Thyroid gland (tissue), 4 donors: ENCODE results near the gene FMN1.

Experiments
- CTCF ChIP-seq, 6 experiments: fragments of 200-600 bp in 3 of 6; fragments of 450-650 bp in 3 of 6; sonication (generic) in 3 of 6; IDR thresholded peaks; one replicate each; pipeline ENCODE4 v1.5.1; 2016 to 2019; ENCODE audit warnings: antibody characterized with exemption in 6 of 6, mild to moderate bottlenecking in 2 of 6, inconsistent platforms in 1 of 6, moderate library complexity in 1 of 6
- POLR2A ChIP-seq, 2 donors: fragments of 450-650 bp; IDR thresholded peaks; one replicate each; pipeline ENCODE4 v1.6.1; 2017; ENCODE audit warnings: antibody characterized with exemption in 2 of 2, mild to moderate bottlenecking in 2 of 2, moderate library complexity in 1 of 2

GRCh38 chr15:33209575-33210481, 15.3 kb upstream of the FMN1 start:
- TF ChIP-seq POLR2A (IDR thresholded peaks at IDR 0.05): no peak
- TF ChIP-seq CTCF (IDR thresholded peaks at IDR 0.05): no peak
